HepG2 (cell line): ENCODE measurements around the gene TK2. TPM values are rescaled to one million over a fixed set of nuclear protein-coding genes. Genes with fewer than 3 reads are reported as not detected.

ENCODE experiments used
- CEBPZ ChIP-seq: IDR thresholded peaks from 2 replicates; pipeline ENCODE4 v1.6.1; 2012; ENCODE audit warnings: low read length, improper control_type of control experiment
- CREB1 ChIP-seq, 2 experiments: fragments of 450-650 bp in 1 of 2; IDR thresholded peaks; 2 replicates each; pipeline ENCODE4 v1.6.1; 2016 to 2017; ENCODE audit warnings: control low read depth in 1 of 2, mild to moderate bottlenecking in 1 of 2, missing compliant biosample characterization in 1 of 2, missing genetic modification characterization in 1 of 2
- FOXA3 ChIP-seq: IDR thresholded peaks from 2 replicates; pipeline ENCODE4 v1.6.1; 2016; ENCODE audit warnings: missing genetic modification reagents, missing compliant biosample characterization
- HES4 ChIP-seq: sonication (generic); formaldehyde crosslinking; IDR thresholded peaks from 2 replicates; pipeline ENCODE4 v1.9.0; 2021; ENCODE audit warnings: mild to moderate bottlenecking, missing genetic modification reagents, borderline replicate concordance
- HOXA9 ChIP-seq: sonication (generic); formaldehyde crosslinking; IDR thresholded peaks from 2 replicates; pipeline ENCODE4 v1.8.1; 2022; ENCODE audit warnings: missing genetic modification reagents, mild to moderate bottlenecking, moderate library complexity, borderline replicate concordance
- JARID2 ChIP-seq: sonication (generic); formaldehyde crosslinking; IDR thresholded peaks from 2 replicates; pipeline ENCODE4 v1.8.1; 2023; ENCODE audit warnings: missing genetic modification reagents, inconsistent platforms; ENCODE audit not compliant: insufficient replicate concordance
- JUN ChIP-seq: sonication (generic); formaldehyde crosslinking; IDR thresholded peaks from 2 replicates; pipeline ENCODE4 v1.4.0; 2020; ENCODE audit warnings: mild to moderate bottlenecking, missing genetic modification reagents
- MTF1 ChIP-seq: sonication (generic); formaldehyde crosslinking; IDR thresholded peaks from 2 replicates; pipeline ENCODE4 v1.5.0; 2020; ENCODE audit warnings: missing genetic modification reagents
- NFKBIZ ChIP-seq: IDR thresholded peaks from 2 replicates; pipeline ENCODE4 v1.6.1; 2018; ENCODE audit warnings: missing genetic modification reagents, missing compliant biosample characterization
- NR0B2 ChIP-seq: sonication (generic); formaldehyde crosslinking; IDR thresholded peaks from 2 replicates; pipeline ENCODE4 v1.4.0; 2020; ENCODE audit warnings: mild to moderate bottlenecking, missing genetic modification reagents
- PCBP2 ChIP-seq: fragments of 200-400 bp; formaldehyde crosslinking; optimal IDR thresholded peaks from 2 replicates; pipeline ENCODE3; 2018; ENCODE audit warnings: low read length, low read depth; ENCODE audit not compliant: poor library complexity, severe bottlenecking
- RBM39 ChIP-seq: fragments of 200-400 bp; formaldehyde crosslinking; IDR thresholded peaks from one replicate; pipeline ENCODE4 v1.6.1; 2018; ENCODE audit warnings: antibody characterized with exemption, mild to moderate bottlenecking, low read depth, low read length; ENCODE audit not compliant: poor library complexity, severe bottlenecking
- REPIN1 ChIP-seq: sonication (generic); formaldehyde crosslinking; IDR thresholded peaks from 2 replicates; pipeline ENCODE4 v1.8.0; 2022; ENCODE audit warnings: missing genetic modification reagents, low read depth, mild to moderate bottlenecking, borderline replicate concordance
- SMARCC2 ChIP-seq: fragments of 450-650 bp; IDR thresholded peaks from 2 replicates; pipeline ENCODE4 v1.6.1; 2017; ENCODE audit warnings: antibody characterized with exemption, mild to moderate bottlenecking
- SP2 ChIP-seq: sonication (generic); formaldehyde crosslinking; IDR thresholded peaks from 2 replicates; pipeline ENCODE4 v1.5.1; 2020; ENCODE audit warnings: mild to moderate bottlenecking, missing genetic modification reagents
- SP5 ChIP-seq: IDR thresholded peaks from 2 replicates; pipeline ENCODE4 v1.6.1; 2016; ENCODE audit warnings: low read depth, borderline replicate concordance
- ZBTB20 ChIP-seq: sonication (generic); formaldehyde crosslinking; IDR thresholded peaks from 2 replicates; pipeline ENCODE4 v1.8.1; 2023; ENCODE audit warnings: missing genetic modification reagents, low read depth, mild to moderate bottlenecking, borderline replicate concordance
- ZBTB44 ChIP-seq: sonication (generic); formaldehyde crosslinking; IDR thresholded peaks from 2 replicates; pipeline ENCODE4 v1.4.0; 2020; ENCODE audit warnings: missing genetic modification reagents
- ZFAT ChIP-seq: sonication (generic); formaldehyde crosslinking; conservative IDR thresholded peaks from 2 replicates; pipeline ENCODE4 v1.8.1; 2023; ENCODE audit warnings: missing genetic modification reagents, inconsistent platforms
- ZFP36 ChIP-seq: fragments of 150-350 bp; IDR thresholded peaks from 2 replicates; pipeline ENCODE4 v1.6.1; 2018; ENCODE audit warnings: borderline replicate concordance, low read length, low read depth; ENCODE audit not compliant: partially characterized antibody
- ZNF367 ChIP-seq: sonication (generic); formaldehyde crosslinking; IDR thresholded peaks from 2 replicates; pipeline ENCODE4 v1.4.0; 2020; ENCODE audit warnings: missing genetic modification reagents, borderline replicate concordance
- ZSCAN20 ChIP-seq: sonication (generic); formaldehyde crosslinking; IDR thresholded peaks from 2 replicates; pipeline ENCODE4 v1.4.0; 2020; ENCODE audit warnings: missing genetic modification reagents, mild to moderate bottlenecking, borderline replicate concordance
- polyA plus RNA-seq, 8 experiments: library from polyadenylated mRNA; depleted of rRNA in 3 of 8; stranded (reverse) in 7 of 8; unstranded in 1 of 8; fragments of >200 nt; fragmentation: Illumina TruSeq in 4 of 8; extraction: Trizol in 4 of 8; gene quantifications; 2 replicates each; pipeline versions ENCODE4 v1.2.1 to v1.2.3, GENCODE V29; 2011 to 2016; ENCODE audit warnings: low read depth in 4 of 8, missing spikeins in 1 of 8, mixed read lengths in 1 of 8; ENCODE audit not compliant: insufficient read depth in 1 of 8
- total RNA-seq, 5 experiments: library from RNA; depleted of rRNA; stranded (reverse); fragments of >200 nt; fragmentation: Illumina TruSeq; extraction: Trizol; gene quantifications; 2 replicates each; pipeline ENCODE4 v1.2.3, GENCODE V29; 2016; ENCODE audit warnings: low read depth in 1 of 5

The TK2 gene
- total and polyA plus RNA-seq, 2 of the 13 experiments (the other 11 are each of a cell fraction or from before 2014, with no cell fraction given), result 18.7 to 21.0 TPM

GRCh38 chr16:66512272-66513110 lies 37.4 kb downstream of the TK2 start (continued):
- TF ChIP-seq MTF1 (CRISPR knock-in tag), result no peak
- no peak for TF ChIP-seq JUN (CRISPR knock-in tag)
- TF ChIP-seq CEBPZ, result no peak
- TF ChIP-seq REPIN1 (CRISPR knock-in tag), result 0 out of 2 replicates have a peak, but pooled peaks have one; percentile 31
- 0 out of 2 replicates have a peak, but pooled peaks have one; percentile 45 for TF ChIP-seq SP5 (CRISPR knock-in tag)
- no peak for TF ChIP-seq JARID2 (CRISPR knock-in tag)
- no peak for TF ChIP-seq ZFP36
- TF ChIP-seq RBM39, result no peak
- TF ChIP-seq FOXA3, result peak; percentile 65; the same call in 1 of the 2 replicates
- no peak for TF ChIP-seq NFKBIZ (CRISPR knock-in tag)
- no peak for TF ChIP-seq SMARCC2
- TF ChIP-seq NR0B2 (CRISPR knock-in tag), result no peak
- no peak for TF ChIP-seq PCBP2
- no peak for TF ChIP-seq ZFAT (CRISPR knock-in tag)
- no peak for TF ChIP-seq SP2 (CRISPR knock-in tag)
- TF ChIP-seq HES4 (CRISPR knock-in tag), result no peak
- no peak for TF ChIP-seq ZBTB20 (CRISPR knock-in tag)
- no peak for TF ChIP-seq ZSCAN20 (CRISPR knock-in tag)
- no peak for TF ChIP-seq HOXA9 (CRISPR knock-in tag)
- no peak for TF ChIP-seq ZBTB44
- no peak for TF ChIP-seq ZNF367 (CRISPR knock-in tag)
- no peak for TF ChIP-seq CREB1 (IDR thresholded peaks at IDR 0.05)
- no peak for TF ChIP-seq CREB1 (CRISPR knock-in tag; IDR thresholded peaks at IDR 0.05)
